Astrocyte (in vitro differentiated cells and primary cell): Measurements from ENCODE around the gene BLZF1.

Source experiments
- EZH2 ChIP-seq: IDR thresholded peaks from 2 replicates; pipeline ENCODE4 v1.6.1; 2012; ENCODE audit warnings: mild to moderate bottlenecking, low read length, inconsistent platforms; ENCODE audit not compliant: insufficient read depth
- TF ChIP-seq, protein P1 (sequence below): IDR thresholded peaks from 2 replicates; pipeline ENCODE4 v1.5.1; 2011; ENCODE audit warnings: low read depth, mild to moderate bottlenecking, inconsistent platforms, low read length, moderate library complexity; ENCODE audit not compliant: insufficient read depth

DNA sequence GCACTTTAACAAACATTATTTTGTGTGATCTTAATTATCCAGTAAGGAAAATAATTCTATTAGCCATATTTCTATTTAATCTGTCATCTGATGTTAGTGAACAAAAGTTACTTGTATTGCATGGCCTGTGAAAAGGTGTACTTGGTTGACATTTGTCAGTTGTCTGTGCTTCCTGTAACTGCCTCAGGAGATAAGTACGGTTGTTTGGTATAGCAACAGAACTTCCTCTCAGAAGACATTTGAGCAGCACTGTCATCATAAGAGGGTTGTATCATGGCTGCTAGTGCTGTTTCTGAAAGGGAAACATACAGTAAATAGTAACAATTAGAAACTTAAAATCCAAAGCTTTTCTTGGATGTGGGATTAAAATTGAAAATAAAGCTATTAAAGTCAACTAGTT, 3.4 kb downstream of the BLZF1 start:
- TF ChIP-seq, protein P1, sequence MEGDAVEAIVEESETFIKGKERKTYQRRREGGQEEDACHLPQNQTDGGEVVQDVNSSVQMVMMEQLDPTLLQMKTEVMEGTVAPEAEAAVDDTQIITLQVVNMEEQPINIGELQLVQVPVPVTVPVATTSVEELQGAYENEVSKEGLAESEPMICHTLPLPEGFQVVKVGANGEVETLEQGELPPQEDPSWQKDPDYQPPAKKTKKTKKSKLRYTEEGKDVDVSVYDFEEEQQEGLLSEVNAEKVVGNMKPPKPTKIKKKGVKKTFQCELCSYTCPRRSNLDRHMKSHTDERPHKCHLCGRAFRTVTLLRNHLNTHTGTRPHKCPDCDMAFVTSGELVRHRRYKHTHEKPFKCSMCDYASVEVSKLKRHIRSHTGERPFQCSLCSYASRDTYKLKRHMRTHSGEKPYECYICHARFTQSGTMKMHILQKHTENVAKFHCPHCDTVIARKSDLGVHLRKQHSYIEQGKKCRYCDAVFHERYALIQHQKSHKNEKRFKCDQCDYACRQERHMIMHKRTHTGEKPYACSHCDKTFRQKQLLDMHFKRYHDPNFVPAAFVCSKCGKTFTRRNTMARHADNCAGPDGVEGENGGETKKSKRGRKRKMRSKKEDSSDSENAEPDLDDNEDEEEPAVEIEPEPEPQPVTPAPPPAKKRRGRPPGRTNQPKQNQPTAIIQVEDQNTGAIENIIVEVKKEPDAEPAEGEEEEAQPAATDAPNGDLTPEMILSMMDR: no peak
- no peak for TF ChIP-seq EZH2
